Activated naive CD4-positive, alpha-beta T cell treated with Interleukin-2 at 50 U/mL for 16 hours (primary cell): ENCODE results near the gene DNAJB14.

Experiments used
- DNase-seq: peaks from one replicate; pipeline ENCODE4 v3.0.0-alpha.2; 2020

The DNAJB14 gene

GRCh38 chr4:99861120-99861905, 85.1 kb downstream of the DNAJB14 start:
- no peak for DNase-seq

GRCh38 chr4:99860521-99860920, 85.9 kb downstream of the DNAJB14 start:
- no peak for DNase-seq

GRCh38 chr4:99859618-99860017, 86.8 kb downstream of the DNAJB14 start:
- DNase-seq: no peak

GRCh38 chr4:99857307-99857706, 89.1 kb downstream of the DNAJB14 start:
- no peak for DNase-seq

- no peak for DNase-seq
These were observed 90.3 kb downstream of the DNAJB14 start for GRCh38 chr4:99856166-99856565.

GRCh38 chr4:99855678-99856077, 90.7 kb downstream of the DNAJB14 start:
- no peak for DNase-seq

- DNase-seq: no peak
These were observed 92.4 kb downstream of the DNAJB14 start for GRCh38 chr4:99853999-99854398.

- no peak for DNase-seq
These were observed 93.2 kb downstream of the DNAJB14 start for GRCh38 chr4:99853190-99853589.

- DNase-seq: no peak
These were observed 94.1 kb downstream of the DNAJB14 start for GRCh38 chr4:99852199-99852749.

GRCh38 chr4:99848591-99849001, 97.8 kb downstream of the DNAJB14 start:
- peak; percentile 27 for DNase-seq

GRCh38 chr4:99847362-99847976, 98.9 kb downstream of the DNAJB14 start:
- no peak for DNase-seq

GRCh38 chr4:99846891-99847290, 99.5 kb downstream of the DNAJB14 start:
- no peak for DNase-seq
